WI38 (cell line): ENCODE results near the gene GPX6.

ENCODE experiments used
- H3K4me3 ChIP-seq: 2 replicates; pipeline ENCODE4 v1.5.1; 2011; ENCODE audit warnings: low read depth, mild to moderate bottlenecking, control low read depth, low read length
- TF ChIP-seq, protein P1 (sequence below): IDR thresholded peaks from 2 replicates; pipeline ENCODE4 v1.5.1; 2012; ENCODE audit warnings: low read depth, mild to moderate bottlenecking, control low read depth, low read length

Gene GPX6, protein sequence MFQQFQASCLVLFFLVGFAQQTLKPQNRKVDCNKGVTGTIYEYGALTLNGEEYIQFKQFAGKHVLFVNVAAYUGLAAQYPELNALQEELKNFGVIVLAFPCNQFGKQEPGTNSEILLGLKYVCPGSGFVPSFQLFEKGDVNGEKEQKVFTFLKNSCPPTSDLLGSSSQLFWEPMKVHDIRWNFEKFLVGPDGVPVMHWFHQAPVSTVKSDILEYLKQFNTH

GRCh38 chr6:28515676-28516075 lies at the start of gene GPX6:
TSS of gene GPX6 (minus strand) at chr6:28515793. CDS start at chr6:28515743, 50 bp downstream.
- TF ChIP-seq, protein P1, sequence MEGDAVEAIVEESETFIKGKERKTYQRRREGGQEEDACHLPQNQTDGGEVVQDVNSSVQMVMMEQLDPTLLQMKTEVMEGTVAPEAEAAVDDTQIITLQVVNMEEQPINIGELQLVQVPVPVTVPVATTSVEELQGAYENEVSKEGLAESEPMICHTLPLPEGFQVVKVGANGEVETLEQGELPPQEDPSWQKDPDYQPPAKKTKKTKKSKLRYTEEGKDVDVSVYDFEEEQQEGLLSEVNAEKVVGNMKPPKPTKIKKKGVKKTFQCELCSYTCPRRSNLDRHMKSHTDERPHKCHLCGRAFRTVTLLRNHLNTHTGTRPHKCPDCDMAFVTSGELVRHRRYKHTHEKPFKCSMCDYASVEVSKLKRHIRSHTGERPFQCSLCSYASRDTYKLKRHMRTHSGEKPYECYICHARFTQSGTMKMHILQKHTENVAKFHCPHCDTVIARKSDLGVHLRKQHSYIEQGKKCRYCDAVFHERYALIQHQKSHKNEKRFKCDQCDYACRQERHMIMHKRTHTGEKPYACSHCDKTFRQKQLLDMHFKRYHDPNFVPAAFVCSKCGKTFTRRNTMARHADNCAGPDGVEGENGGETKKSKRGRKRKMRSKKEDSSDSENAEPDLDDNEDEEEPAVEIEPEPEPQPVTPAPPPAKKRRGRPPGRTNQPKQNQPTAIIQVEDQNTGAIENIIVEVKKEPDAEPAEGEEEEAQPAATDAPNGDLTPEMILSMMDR: no peak
- H3K4me3 ChIP-seq: no peak within 1 kb of the TSS

GRCh38 chr6:28563430-28564095 lies 48.0 kb upstream of the GPX6 start:
- no peak overlapping the region for H3K4me3 ChIP-seq
- TF ChIP-seq, protein P1: no peak

DNA sequence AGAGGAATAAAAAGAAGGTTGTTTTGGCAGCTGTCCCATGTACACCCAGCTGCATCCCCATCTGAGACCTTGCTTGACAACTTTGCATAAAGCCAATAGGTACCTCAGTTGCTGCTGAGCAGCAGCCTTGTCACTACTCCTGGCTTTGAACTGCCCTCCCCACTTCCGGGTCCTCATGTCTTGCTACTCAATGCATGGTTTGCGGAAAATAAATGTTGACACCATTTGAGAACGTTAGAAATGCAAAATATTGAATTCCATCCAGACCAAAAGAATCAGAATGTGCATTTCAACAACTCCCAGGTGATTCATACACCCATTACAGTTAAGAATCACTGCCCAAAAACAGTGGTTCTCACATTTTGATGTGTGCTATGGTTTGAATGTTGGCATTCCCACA lies 43.0 kb upstream of the GPX6 start:
- TF ChIP-seq, protein P1: no peak
- H3K4me3 ChIP-seq: no peak overlapping the region

DNA sequence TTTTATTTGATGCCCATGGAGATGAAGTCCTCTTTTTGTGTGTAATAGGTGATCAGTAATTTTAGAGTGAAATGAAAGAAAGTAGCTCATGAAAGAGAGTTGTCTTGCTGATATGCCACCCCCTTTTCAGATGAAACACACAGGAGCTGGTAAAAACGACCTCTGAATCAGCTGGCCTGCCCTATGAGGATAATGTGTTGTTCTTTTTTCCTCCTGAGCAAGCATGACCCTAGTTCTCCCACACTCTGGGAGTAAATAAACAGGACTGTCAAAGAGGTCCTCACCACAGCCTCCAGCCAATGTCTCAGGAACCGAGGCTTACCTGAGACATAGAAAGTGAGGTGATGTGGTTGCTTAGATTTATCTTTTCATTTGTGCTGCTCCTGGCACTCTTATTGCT lies 39.5 kb upstream of the GPX6 start:
- TF ChIP-seq, protein P1: no peak

DNA sequence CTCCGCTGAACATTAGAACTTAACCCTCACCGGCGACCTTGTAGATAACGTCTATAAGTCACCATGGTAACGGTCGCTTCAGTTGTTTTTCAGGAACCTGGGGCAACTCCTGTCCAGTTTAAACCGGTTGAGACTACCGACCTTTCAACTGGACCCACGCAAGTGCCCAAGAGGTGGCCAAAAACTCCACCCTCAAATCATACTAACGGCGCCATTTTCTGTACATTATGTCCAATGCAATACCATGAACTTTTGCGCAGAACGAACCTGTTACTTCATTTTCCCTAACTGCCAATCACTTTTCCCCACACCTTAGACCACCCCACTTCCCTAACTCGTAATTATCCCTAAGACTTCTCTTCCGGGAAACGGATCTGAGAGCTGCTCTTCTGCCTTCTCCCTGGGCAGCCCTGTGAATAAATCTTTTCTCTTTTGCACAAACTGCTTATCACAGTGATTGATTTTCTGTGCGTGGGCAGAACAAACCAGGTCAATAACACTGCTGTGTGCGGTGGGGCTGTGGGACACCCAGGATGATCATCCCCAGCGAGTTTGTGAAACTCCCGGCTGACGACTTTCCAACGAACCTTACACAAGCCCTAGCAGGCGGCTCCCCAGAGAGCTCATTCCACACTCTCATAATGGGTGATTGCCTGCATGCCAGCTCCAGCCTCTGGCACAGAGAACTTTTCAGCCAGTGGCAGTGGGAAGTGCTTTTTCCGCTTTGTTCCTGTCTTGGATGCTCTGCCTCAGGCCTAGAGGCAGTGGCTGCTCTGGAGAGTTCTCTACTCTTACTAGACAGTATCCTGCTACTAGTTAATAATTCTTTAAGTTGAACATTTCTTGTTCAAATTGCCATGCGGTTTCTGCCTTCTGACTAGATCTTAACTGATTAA lies 38.6 kb upstream of the GPX6 start:
- TF ChIP-seq, protein P1: no peak
- no peak overlapping the region for H3K4me3 ChIP-seq

More for the DNA sequence above, 39.5 kb upstream of the GPX6 start:
- no peak overlapping the region for H3K4me3 ChIP-seq

DNA sequence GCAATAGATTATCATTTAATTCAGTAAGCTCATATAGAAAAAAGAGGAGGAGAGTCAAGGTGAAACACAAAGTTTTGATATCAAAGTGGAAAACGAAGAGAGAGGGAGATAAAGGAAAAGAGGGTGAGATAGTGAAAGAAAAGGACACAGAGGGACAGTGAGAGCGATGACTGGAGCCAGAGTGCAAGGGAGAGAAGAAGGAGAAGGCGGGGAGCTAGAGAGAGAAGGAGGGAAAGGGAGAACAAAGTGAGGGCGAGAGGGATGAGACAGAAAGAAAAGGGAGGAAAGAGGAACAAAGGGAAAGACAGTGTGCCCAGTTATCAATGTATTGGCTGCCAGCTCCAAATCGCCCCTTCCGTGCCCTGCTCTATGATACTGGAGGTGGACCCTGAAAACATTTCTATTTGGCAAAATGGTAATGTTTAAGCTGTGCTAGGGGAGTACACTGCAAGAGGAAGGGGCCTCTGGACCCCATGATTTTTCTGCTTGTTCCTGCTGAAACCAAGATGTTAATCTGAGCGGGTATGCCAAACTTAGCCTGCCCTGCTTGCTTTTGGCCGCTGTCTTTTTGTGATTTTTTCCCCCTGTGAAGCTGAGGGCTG lies 37.9 kb upstream of the GPX6 start:
- H3K4me3 ChIP-seq: no peak overlapping the region
- TF ChIP-seq, protein P1: no peak
